Skeletal muscle satellite cell (primary cell): Measurements from ENCODE around the gene ZNF121.
A peak's percentile ranks its signal among the peaks of the same experiment; 100 is the strongest.
"Not testable (repeated sequence)": the region's sequence is repeated elsewhere in the genome, so short reads cannot be mapped to it uniquely, and the experiment has no call there.

Experiments
- H3K27me3 ChIP-seq: 2 replicates; pipeline ENCODE4 v1.7.0; 2013; ENCODE audit warnings: low read length; ENCODE audit not compliant: control insufficient read depth, insufficient read depth
- H3K36me3 ChIP-seq: 2 replicates; pipeline ENCODE4 v1.7.0; 2013; ENCODE audit warnings: mild to moderate bottlenecking, control low read depth, low read length; ENCODE audit not compliant: insufficient read depth
- H3K4me1 ChIP-seq: 2 replicates; pipeline ENCODE4 v1.7.0; 2013; ENCODE audit warnings: low read length; ENCODE audit not compliant: control insufficient read depth, insufficient read depth
- H3K4me2 ChIP-seq: 2 replicates; pipeline ENCODE4 v1.7.0; 2013; ENCODE audit warnings: mild to moderate bottlenecking, low read length
- H3K4me3 ChIP-seq: 2 replicates; pipeline ENCODE4 v1.7.0; 2013; ENCODE audit warnings: low read length
- H3K9ac ChIP-seq: 2 replicates; pipeline ENCODE4 v1.7.0; 2013; ENCODE audit warnings: mild to moderate bottlenecking, low read depth, low read length, moderate library complexity
- H3K9me3 ChIP-seq: replicated peaks from 2 replicates; pipeline ENCODE4 v1.7.0; 2013; ENCODE audit warnings: mild to moderate bottlenecking, control low read depth, low read length

ZNF121 gene

GRCh38 chr19:9580728-9581127 lies 3.6 kb downstream of the ZNF121 start:
- Histone ChIP-seq H3K9ac (no peak overlapping the region), H3K27me3 (no peaks in the 10 kb centered on the region), H3K36me3 (peaks cover 17% of the 10 kb centered on the region), H3K4me1 (peaks cover 6% of the 10 kb centered on the region), H3K4me2 (no peak overlapping the region), H3K4me3 (no peak overlapping the region), H3K9me3 (peaks cover 3% of the 10 kb centered on the region)

GRCh38 chr19:9570255-9570654 lies 14.0 kb downstream of the ZNF121 start:
- no peaks in the 10 kb centered on the region for H3K27me3 ChIP-seq
- no peak overlapping the region for H3K4me2 ChIP-seq
- no peaks in the 10 kb centered on the region for H3K4me1 ChIP-seq
- no peak overlapping the region for H3K4me3 ChIP-seq
- H3K9me3 ChIP-seq: peaks cover 47% of the 10 kb centered on the region
- no peak overlapping the region for H3K9ac ChIP-seq
- peaks cover 54% of the 10 kb centered on the region for H3K36me3 ChIP-seq

GRCh38 chr19:9566729-9567128 lies 17.6 kb downstream of the ZNF121 start:
- H3K9me3 ChIP-seq: peaks cover 65% of the 10 kb centered on the region
- H3K9ac ChIP-seq: no peak overlapping the region
- H3K4me1 ChIP-seq: no peaks in the 10 kb centered on the region
- H3K4me2 ChIP-seq: no peak overlapping the region
- no peaks in the 10 kb centered on the region for H3K27me3 ChIP-seq
- H3K36me3 ChIP-seq: peaks cover 74% of the 10 kb centered on the region
- no peak overlapping the region for H3K4me3 ChIP-seq

- Histone ChIP-seq H3K4me2 (no peak overlapping the region), H3K36me3 (peaks cover 74% of the 10 kb centered on the region), H3K4me1 (no peaks in the 10 kb centered on the region), H3K9me3 (peaks cover 64% of the 10 kb centered on the region), H3K27me3 (no peaks in the 10 kb centered on the region), H3K4me3 (no peak overlapping the region), H3K9ac (no peak overlapping the region)
Measured at GRCh38 chr19:9565900-9566705, 18.2 kb downstream of the ZNF121 start.

GRCh38 chr19:9552536-9553274 lies 31.6 kb downstream of the ZNF121 start:
- no peaks in the 10 kb centered on the region for H3K36me3 ChIP-seq
- no peaks in the 10 kb centered on the region for H3K9me3 ChIP-seq
- no peak overlapping the region for H3K4me3 ChIP-seq
- H3K9ac ChIP-seq: no peak overlapping the region
- no peak overlapping the region for H3K4me2 ChIP-seq
- no peaks in the 10 kb centered on the region for H3K27me3 ChIP-seq
- no peaks in the 10 kb centered on the region for H3K4me1 ChIP-seq

GRCh38 chr19:9547870-9548269 lies 36.4 kb downstream of the ZNF121 start:
- H3K9ac ChIP-seq: no peak overlapping the region
- H3K27me3 ChIP-seq: no peaks in the 10 kb centered on the region

GRCh38 chr19:9541281-9541680 lies 43.0 kb downstream of the ZNF121 start:
- H3K9ac ChIP-seq, H3K4me2 ChIP-seq, H3K9me3 ChIP-seq, H3K36me3 ChIP-seq, H3K4me1 ChIP-seq, H3K27me3 ChIP-seq, H3K4me3 ChIP-seq: not testable (repeated sequence)

More at GRCh38 chr19:9547870-9548269, 36.4 kb downstream of the ZNF121 start:
- no peaks in the 10 kb centered on the region for H3K36me3 ChIP-seq
- no peak overlapping the region for H3K4me3 ChIP-seq
- no peaks in the 10 kb centered on the region for H3K9me3 ChIP-seq
- no peak overlapping the region for H3K4me2 ChIP-seq
- H3K4me1 ChIP-seq: no peaks in the 10 kb centered on the region

- not testable (repeated sequence) for H3K4me2 ChIP-seq, H3K4me3 ChIP-seq, H3K27me3 ChIP-seq, H3K4me1 ChIP-seq, H3K9ac ChIP-seq, H3K9me3 ChIP-seq
- peaks cover 17% of the 10 kb centered on the region for H3K36me3 ChIP-seq
Measured at GRCh38 chr19:9539921-9540320, 44.4 kb downstream of the ZNF121 start.

- Histone ChIP-seq H3K4me3 (peak overlapping the region; percentile 85), H3K9ac (peak overlapping the region; percentile 94), H3K36me3 (peaks cover 24% of the 10 kb centered on the region), H3K4me2 (peak overlapping the region; percentile 87), H3K9me3 (peaks cover 14% of the 10 kb centered on the region)
- H3K4me1 ChIP-seq, H3K27me3 ChIP-seq: not testable (repeated sequence)
Measured at GRCh38 chr19:9539201-9539600, 45.1 kb downstream of the ZNF121 start.

GRCh38 chr19:9538183-9539058 lies 45.9 kb downstream of the ZNF121 start, which contains the start of gene ZNF426:
Gene ZNF426 (minus strand): TSS chr19:9538645. CDS start chr19:9536232, 2,413 bp downstream.
- H3K4me3 ChIP-seq: peak within 1 kb of the TSS; percentile 85
- peak within 1 kb of the TSS; percentile 94 for H3K9ac ChIP-seq
- peak within 1 kb of the TSS; percentile 87 for H3K4me2 ChIP-seq
- H3K27me3 ChIP-seq: no peaks in the 10 kb centered on the region
- H3K9me3 ChIP-seq: peaks cover 19% of the 10 kb centered on the region
- no peaks in the 10 kb centered on the region for H3K4me1 ChIP-seq
- peaks cover 32% of the 10 kb centered on the region for H3K36me3 ChIP-seq

- H3K9me3 ChIP-seq: peaks cover 40% of the 10 kb centered on the region
- no peak overlapping the region for H3K4me2 ChIP-seq
- H3K4me3 ChIP-seq: no peak overlapping the region
- no peak overlapping the region for H3K9ac ChIP-seq
- H3K36me3 ChIP-seq: peaks cover 56% of the 10 kb centered on the region
- no peaks in the 10 kb centered on the region for H3K4me1 ChIP-seq
- H3K27me3 ChIP-seq: no peaks in the 10 kb centered on the region
Measured at GRCh38 chr19:9535934-9536333, 48.4 kb downstream of the ZNF121 start.
